H9 (cell line): ENCODE results near the gene YES1. TPM values are rescaled to one million over a fixed set of nuclear protein-coding genes. Genes with fewer than 3 reads are reported as not detected.

Source experiments
- DNase-seq: peaks from one replicate; pipeline ENCODE4 v3.0.0-alpha.2; 2017
- H2AFZ ChIP-seq: one replicate; pipeline ENCODE4 v1.6.1; 2013; ENCODE audit warnings: mild to moderate bottlenecking, low read length, control low read depth, moderate library complexity
- H2AK5ac ChIP-seq: 2 replicates; pipeline ENCODE4 v1.6.1; 2013; ENCODE audit warnings: low read length, control low read depth, mixed read lengths; ENCODE audit not compliant: insufficient read length
- H2BK120ac ChIP-seq: one replicate; pipeline ENCODE4 v1.6.1; 2013; ENCODE audit warnings: low read depth, mild to moderate bottlenecking, low read length, control low read depth, inconsistent platforms; ENCODE audit not compliant: poor library complexity, severe bottlenecking
- H2BK12ac ChIP-seq: 2 replicates; pipeline ENCODE4 v1.6.1; 2013; ENCODE audit warnings: low read length, control low read depth, mixed read lengths, low read depth; ENCODE audit not compliant: insufficient read length
- H2BK15ac ChIP-seq: 2 replicates; pipeline ENCODE4 v1.6.1; 2013; ENCODE audit warnings: low read depth, low read length, control low read depth
- H2BK20ac ChIP-seq: one replicate; pipeline ENCODE4 v1.6.1; 2013; ENCODE audit warnings: low read depth, mild to moderate bottlenecking, low read length, control low read depth, inconsistent platforms; ENCODE audit not compliant: poor library complexity, severe bottlenecking
- H2BK5ac ChIP-seq: 2 replicates; pipeline ENCODE4 v1.6.1; 2013; ENCODE audit warnings: low read length, control low read depth, mixed read lengths; ENCODE audit not compliant: insufficient read length
- H3K14ac ChIP-seq: 2 replicates; pipeline ENCODE4 v1.6.1; 2013; ENCODE audit warnings: low read length, control low read depth; ENCODE audit not compliant: insufficient read depth
- H3K18ac ChIP-seq: 2 replicates; pipeline ENCODE4 v1.6.1; 2013; ENCODE audit warnings: low read depth, mild to moderate bottlenecking, mixed read lengths, low read length, control low read depth; ENCODE audit not compliant: insufficient read length
- H3K23ac ChIP-seq: 2 replicates; pipeline ENCODE4 v1.6.1; 2013; ENCODE audit warnings: low read length, control low read depth, mixed read lengths, low read depth; ENCODE audit not compliant: insufficient read length
- H3K23me2 ChIP-seq: 2 replicates; pipeline ENCODE4 v1.6.1; 2013; ENCODE audit warnings: low read depth, mild to moderate bottlenecking, mixed read lengths, low read length, control low read depth; ENCODE audit not compliant: insufficient read length, poor library complexity, severe bottlenecking
- H3K27ac ChIP-seq: 2 replicates; pipeline ENCODE4 v1.5.1; 2013; ENCODE audit warnings: low read length, control low read depth, mixed read lengths, low read depth; ENCODE audit not compliant: insufficient read length
- H3K27me3 ChIP-seq: 2 replicates; pipeline ENCODE4 v1.6.1; 2013; ENCODE audit warnings: low read length, control low read depth, inconsistent platforms; ENCODE audit not compliant: insufficient read depth
- H3K4ac ChIP-seq: 2 replicates; pipeline ENCODE4 v1.6.1; 2013; ENCODE audit warnings: low read depth, mild to moderate bottlenecking, control low read depth, inconsistent platforms, low read length, moderate library complexity
- H3K4me1 ChIP-seq: 2 replicates; pipeline ENCODE4 v1.6.1; 2013; ENCODE audit warnings: low read length, control low read depth, inconsistent platforms; ENCODE audit not compliant: insufficient read depth
- H3K4me2 ChIP-seq: 2 replicates; pipeline ENCODE4 v1.6.1; 2013; ENCODE audit warnings: low read length, control low read depth, mixed read lengths; ENCODE audit not compliant: insufficient read length, insufficient read depth
- H3K56ac ChIP-seq: 2 replicates; pipeline ENCODE4 v1.6.1; 2013; ENCODE audit warnings: low read depth, mild to moderate bottlenecking, mixed read lengths, low read length, control low read depth; ENCODE audit not compliant: insufficient read length
- H3K79me1 ChIP-seq: 2 replicates; pipeline ENCODE4 v1.6.1; 2013; ENCODE audit warnings: low read depth, mild to moderate bottlenecking, moderate library complexity, low read length, control low read depth, inconsistent platforms; ENCODE audit not compliant: insufficient read depth, poor library complexity, severe bottlenecking
- H3K79me2 ChIP-seq: 2 replicates; pipeline ENCODE4 v1.6.1; 2013; ENCODE audit warnings: low read length, control low read depth, inconsistent platforms; ENCODE audit not compliant: insufficient read depth
- H3K9ac ChIP-seq: 2 replicates; pipeline ENCODE4 v1.6.1; 2013; ENCODE audit warnings: low read length, control low read depth, mixed read lengths; ENCODE audit not compliant: insufficient read length; ENCODE audit errors: extremely low read depth
- H3K9me3 ChIP-seq: one replicate; pipeline ENCODE4 v1.6.1; 2013; ENCODE audit warnings: low read depth, low read length, inconsistent platforms; ENCODE audit not compliant: control insufficient read depth
- H3T11ph ChIP-seq: one replicate; pipeline ENCODE4 v1.6.1; 2013; ENCODE audit warnings: mild to moderate bottlenecking, low read length, control low read depth, inconsistent platforms
- H4K20me1 ChIP-seq: one replicate; pipeline ENCODE4 v1.6.1; 2013; ENCODE audit not compliant: control insufficient read depth, insufficient read length, insufficient read depth
- H4K5ac ChIP-seq: 2 replicates; pipeline ENCODE4 v1.6.1; 2013; ENCODE audit warnings: low read depth, mild to moderate bottlenecking, mixed read lengths, low read length, control low read depth; ENCODE audit not compliant: insufficient read length
- H4K8ac ChIP-seq: replicated peaks from 2 replicates; pipeline ENCODE4 v1.6.1; 2013; ENCODE audit warnings: low read length, control low read depth, mixed read lengths, low read depth; ENCODE audit not compliant: insufficient read length
- H4K91ac ChIP-seq: 2 replicates; pipeline ENCODE4 v1.6.1; 2013; ENCODE audit warnings: low read depth, mild to moderate bottlenecking, moderate library complexity, mixed read lengths, low read length, control low read depth; ENCODE audit not compliant: insufficient read length
- H3K27ac Mint-ChIP-seq, 3 experiments: 2 replicates in 2 of 3; 3 replicates in 1 of 3; pipeline ENCODE4 v1.8.0; 2020 to 2021; ENCODE audit warnings: mixed read lengths in 3 of 3, mild to moderate bottlenecking in 1 of 3, moderate library complexity in 1 of 3
- H3K27me3 Mint-ChIP-seq: 2 replicates; pipeline ENCODE4 v1.8.0; 2021; ENCODE audit warnings: low read depth, mild to moderate bottlenecking, moderate library complexity, mixed read lengths
- H3K36me3 Mint-ChIP-seq, 3 experiments: 2 replicates in 2 of 3; 3 replicates in 1 of 3; pipeline ENCODE4 v1.8.0; 2020 to 2021; ENCODE audit warnings: low read depth in 3 of 3, mixed read lengths in 3 of 3; ENCODE audit not compliant: insufficient read depth in 1 of 3
- H3K4me1 Mint-ChIP-seq, 2 experiments: 2 replicates each; pipeline ENCODE4 v1.8.0; 2020; ENCODE audit warnings: mixed read lengths in 2 of 2
- H3K4me3 Mint-ChIP-seq, 2 experiments: 2 replicates in 1 of 2; 3 replicates in 1 of 2; pipeline ENCODE4 v1.8.0; 2020 to 2021; ENCODE audit warnings: mild to moderate bottlenecking in 2 of 2, mixed read lengths in 2 of 2, moderate library complexity in 1 of 2
- H3K9me3 Mint-ChIP-seq, 2 experiments: 2 replicates in 1 of 2; 3 replicates in 1 of 2; pipeline ENCODE4 v1.8.0; 2020; ENCODE audit warnings: mild to moderate bottlenecking in 2 of 2, mixed read lengths in 2 of 2, moderate library complexity in 1 of 2
- CTCF ChIP-seq: fragments of 200-600 bp; sonication (generic); conservative IDR thresholded peaks from 3 replicates; pipeline ENCODE4 v1.8.0; 2021; ENCODE audit warnings: antibody characterized with exemption, mild to moderate bottlenecking
- WGBS: extraction: QIAGEN DNeasy Blood & Tissue Kit; methylation state at CpG from one replicate; pipeline ENCODE4 v1.1.7; 2013; ENCODE audit warnings: missing lambda C conversion rate, low lambda C conversion rate, mixed read lengths; ENCODE audit not compliant: insufficient read length; ENCODE audit errors: extremely low coverage; 5-methylcytosine and 5-hydroxymethylcytosine counted together
- total RNA-seq: library from RNA; stranded (reverse); gene quantifications from 2 replicates; pipeline ENCODE4 v1.2.1, GENCODE V29; 2021

Gene YES1
- total RNA-seq, 1 experiment from 2014 or later: 86.9 TPM

DNA sequence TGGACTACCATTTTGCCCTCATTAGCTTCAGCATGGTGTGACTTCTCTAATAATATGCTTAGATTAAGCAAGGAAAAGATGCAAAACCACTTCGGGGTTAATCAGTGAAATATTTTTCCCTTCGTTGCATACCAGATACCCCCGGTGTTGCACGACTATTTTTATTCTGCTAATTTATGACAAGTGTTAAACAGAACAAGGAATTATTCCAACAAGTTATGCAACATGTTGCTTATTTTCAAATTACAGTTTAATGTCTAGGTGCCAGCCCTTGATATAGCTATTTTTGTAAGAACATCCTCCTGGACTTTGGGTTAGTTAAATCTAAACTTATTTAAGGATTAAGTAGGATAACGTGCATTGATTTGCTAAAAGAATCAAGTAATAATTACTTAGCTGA lies 138.3 kb downstream of the YES1 start:
- no peaks in the 10 kb centered on the region for H3K23me2 ChIP-seq
- no peak overlapping the region for H2BK20ac ChIP-seq
- no peak overlapping the region for H3K27ac Mint-ChIP-seq
- no peak overlapping the region for H2BK15ac ChIP-seq
- WGBS: no CpG with 5 or more reads among the region's 5 CpGs
- H3K9me3 ChIP-seq: no peaks in the 10 kb centered on the region
- no peaks in the 10 kb centered on the region for H3K4me1 ChIP-seq
- H3K9ac ChIP-seq: no peak overlapping the region
- H3K14ac ChIP-seq: no peak overlapping the region
- H2AFZ ChIP-seq: no peak overlapping the region
- no peaks in the 10 kb centered on the region for H3K27me3 Mint-ChIP-seq
- no peaks in the 10 kb centered on the region for H3K79me1 ChIP-seq
- no peaks in the 10 kb centered on the region for H3K27me3 ChIP-seq
- peaks cover 20 to 85% (median 58%) of the 10 kb centered on the region in 3 experiments; a peak in 6 of 7 replicates for H3K36me3 Mint-ChIP-seq
- no peaks in the 10 kb centered on the region for H3K4me1 Mint-ChIP-seq
- no peak overlapping the region for H3K23ac ChIP-seq
- no peak overlapping the region for H2BK12ac ChIP-seq
- no peaks in the 10 kb centered on the region for H3K9me3 Mint-ChIP-seq
- no peak overlapping the region for H2BK120ac ChIP-seq
- H3K79me2 ChIP-seq: no peaks in the 10 kb centered on the region
- no peak overlapping the region for H3K4me2 ChIP-seq
- no peak overlapping the region for H2AK5ac ChIP-seq
- no peak overlapping the region for H4K91ac ChIP-seq
- no peak for DNase-seq
- no peak overlapping the region for H2BK5ac ChIP-seq
- no peaks in the 10 kb centered on the region for H4K20me1 ChIP-seq
- H3K27ac ChIP-seq: no peak overlapping the region
- H4K5ac ChIP-seq: no peak overlapping the region
- no peak overlapping the region for H3K18ac ChIP-seq
- no peak overlapping the region for H3T11ph ChIP-seq
- H4K8ac ChIP-seq: no peak overlapping the region
- no peak overlapping the region for H3K4me3 Mint-ChIP-seq
- TF ChIP-seq CTCF: no peak
- no peak overlapping the region for H3K56ac ChIP-seq
- no peak overlapping the region for H3K4ac ChIP-seq
